ENCODE data around the gene RGS14.
"Not testable (repeated sequence)": the region's sequence is repeated elsewhere in the genome, so short reads cannot be mapped to it uniquely, and the experiment has no call there.

The RGS14 gene

DNA sequence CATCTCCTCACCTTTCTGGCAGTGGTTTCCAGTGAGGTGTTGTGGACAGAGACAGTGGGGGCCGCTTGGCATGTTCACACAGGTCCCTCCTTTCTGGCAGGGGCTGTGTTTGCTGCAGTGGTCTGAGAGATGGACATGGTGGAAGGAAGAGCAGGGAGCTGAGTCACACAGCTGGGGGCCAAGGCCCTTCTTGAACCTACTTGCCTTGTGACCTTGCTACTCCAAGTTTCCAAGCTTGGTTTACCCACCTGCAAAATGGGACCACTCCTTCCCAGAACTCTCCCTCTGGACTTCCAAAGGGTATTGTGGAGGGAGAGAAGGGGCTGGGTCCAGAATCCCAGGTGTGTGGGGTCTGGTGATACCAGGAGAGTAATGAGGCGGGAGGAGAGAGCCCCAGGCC, 47.6 kb downstream of the RGS14 start:
- DNase-seq = no peak

DNA sequence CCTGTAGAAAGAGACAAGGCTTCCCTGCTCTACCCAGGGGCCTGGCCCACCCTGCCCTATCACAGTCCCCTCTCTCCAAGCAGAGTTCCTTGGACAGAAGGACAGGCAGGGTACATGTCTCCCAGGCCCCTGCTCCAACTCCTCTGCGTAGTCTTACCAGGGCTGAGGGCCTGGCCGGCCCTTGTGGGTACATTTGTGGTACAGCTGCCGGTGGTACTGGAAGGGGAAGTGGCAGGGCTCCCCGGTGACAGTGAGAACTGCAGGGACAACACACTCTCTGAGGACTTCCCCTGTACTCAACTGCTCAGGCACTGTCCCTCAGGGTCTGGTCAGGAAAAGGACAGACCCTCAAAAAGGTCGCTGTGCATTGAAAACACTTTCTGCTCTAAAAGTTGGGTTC, 48.1 kb downstream of the RGS14 start:
- DNase-seq = peak; percentile 27

DNA sequence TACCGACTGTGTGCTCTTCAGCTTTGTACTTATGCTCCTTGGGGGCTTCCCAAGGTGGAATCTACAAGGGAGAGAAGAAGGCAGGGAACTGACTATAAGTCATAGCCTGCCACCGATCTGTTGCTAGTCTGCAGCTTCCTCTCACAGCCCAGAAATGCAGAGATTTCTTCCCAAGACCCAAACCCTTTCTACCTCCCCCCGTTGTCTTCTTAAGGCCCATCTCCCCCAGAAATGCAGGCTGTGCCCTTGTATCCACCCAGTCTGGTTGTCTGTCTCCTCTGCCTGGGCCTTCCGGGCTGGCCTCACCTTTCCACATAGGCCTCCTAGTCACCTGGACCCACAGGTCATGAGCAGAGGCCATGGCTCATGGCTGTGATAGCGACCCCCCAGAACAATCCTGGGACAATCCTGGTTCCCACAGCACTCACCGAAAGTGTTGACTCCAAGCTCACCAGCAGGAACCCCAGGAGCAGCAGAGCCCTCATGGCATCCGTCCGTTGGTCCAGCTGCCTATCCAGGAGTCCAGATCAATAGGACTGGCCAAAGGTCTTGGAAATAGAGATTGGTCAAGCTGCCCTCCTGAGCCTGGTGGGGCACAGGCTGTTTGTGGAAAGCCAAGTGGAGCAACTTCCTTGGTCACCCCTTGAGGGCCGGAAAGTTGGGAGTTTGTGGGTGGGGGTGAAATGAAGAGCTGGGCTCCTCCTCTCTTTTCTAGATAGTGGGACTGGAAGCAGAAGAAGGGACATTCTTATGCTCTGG, 51.5 kb downstream of the RGS14 start, which contains the start of gene F12:
Gene F12 (minus strand): TSS at position 522 of the 759 bp plus-strand sequence. CDS start 37 bp downstream, at position 485.
- no peak for DNase-seq

DNA sequence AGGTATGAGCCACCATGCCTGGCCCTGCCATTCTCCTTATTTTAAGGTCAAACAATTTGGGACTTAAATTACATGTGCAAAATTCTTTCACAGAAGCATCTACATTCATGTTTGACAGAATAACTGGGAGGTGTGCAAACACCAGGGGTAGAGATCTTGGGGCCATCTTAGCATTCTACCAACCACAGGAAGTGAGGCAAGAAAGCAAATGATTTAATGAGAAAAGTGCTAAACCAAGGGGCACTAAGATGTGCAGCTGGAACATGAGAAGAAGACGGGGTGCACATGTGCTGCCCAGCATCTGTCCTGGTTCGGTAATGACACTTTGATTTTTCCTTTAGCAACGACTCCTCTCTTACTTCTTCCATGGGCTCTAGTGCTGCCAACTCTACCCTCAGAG, 52.9 kb downstream of the RGS14 start:
- peak; percentile 33 for DNase-seq

DNA sequence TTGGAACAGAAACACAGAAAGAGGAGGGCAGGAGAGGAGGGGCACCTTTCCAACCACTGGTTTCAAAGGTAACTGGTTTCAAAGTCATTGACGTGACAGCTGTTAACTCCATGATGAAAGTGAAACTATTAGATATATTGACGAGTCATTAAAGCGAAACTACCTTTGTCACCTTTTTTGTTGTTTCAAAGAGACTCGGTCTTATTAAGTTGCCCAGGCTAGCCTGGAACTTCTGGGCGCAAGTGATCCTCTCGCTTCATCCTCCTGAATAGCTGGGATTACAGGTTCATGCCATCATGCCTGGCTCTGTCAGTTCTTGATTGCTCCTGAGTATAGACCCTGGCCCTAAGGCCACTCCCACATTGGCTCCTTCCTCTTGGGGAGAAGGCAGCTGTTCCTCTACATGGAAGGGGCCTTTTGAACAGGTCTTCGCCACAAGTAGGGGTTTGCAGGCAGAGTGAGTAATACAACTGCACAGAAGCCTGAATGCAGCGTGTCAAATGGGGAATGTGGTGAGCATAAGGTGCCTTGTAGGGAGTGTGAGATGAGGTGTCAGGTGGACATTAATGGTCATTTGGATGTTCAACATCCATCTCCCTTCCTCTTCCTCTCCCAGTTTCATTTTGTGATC, 55.0 kb downstream of the RGS14 start:
- DNase-seq = peak; percentile 78

DNA sequence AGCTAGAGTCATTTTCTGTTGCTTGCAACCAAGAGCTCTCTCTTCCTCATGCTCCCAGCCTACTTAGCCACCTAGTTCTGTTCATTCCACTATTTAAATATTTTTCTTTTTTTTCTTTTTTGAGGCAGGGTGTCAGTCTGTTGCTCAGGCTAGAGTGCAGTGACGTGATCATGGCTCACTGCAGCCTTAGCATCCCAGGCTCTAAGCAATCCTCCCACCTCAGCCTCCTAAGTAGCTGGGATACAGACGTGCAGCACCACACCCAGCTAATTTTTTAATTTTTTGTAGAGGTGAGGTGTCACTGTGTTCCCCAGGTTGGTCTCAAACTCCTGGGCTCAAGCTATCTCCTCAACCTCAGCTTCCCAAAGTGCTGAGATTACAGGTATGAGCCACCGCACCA, 56.8 kb downstream of the RGS14 start:
- no peak for DNase-seq

DNA sequence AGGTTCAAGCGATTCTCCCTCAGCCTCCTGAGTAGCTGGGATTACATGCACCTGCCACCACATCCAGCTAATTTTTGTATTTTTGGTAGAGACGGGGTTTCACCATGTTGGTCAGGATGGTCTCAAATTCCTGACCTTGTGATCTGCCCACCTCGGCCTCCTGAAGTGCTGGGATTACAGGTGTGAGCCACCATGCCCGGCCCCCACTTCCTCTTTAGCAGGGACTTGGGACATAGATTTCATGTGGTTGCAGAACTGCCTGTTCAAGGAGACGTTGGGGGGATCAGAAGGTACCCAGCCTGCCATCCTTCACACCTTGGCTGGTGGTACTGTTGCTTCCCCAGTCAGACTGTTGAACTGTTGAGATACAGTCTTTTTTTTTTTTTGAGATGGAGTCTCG, 59.4 kb downstream of the RGS14 start:
- DNase-seq = not testable (repeated sequence)

DNA sequence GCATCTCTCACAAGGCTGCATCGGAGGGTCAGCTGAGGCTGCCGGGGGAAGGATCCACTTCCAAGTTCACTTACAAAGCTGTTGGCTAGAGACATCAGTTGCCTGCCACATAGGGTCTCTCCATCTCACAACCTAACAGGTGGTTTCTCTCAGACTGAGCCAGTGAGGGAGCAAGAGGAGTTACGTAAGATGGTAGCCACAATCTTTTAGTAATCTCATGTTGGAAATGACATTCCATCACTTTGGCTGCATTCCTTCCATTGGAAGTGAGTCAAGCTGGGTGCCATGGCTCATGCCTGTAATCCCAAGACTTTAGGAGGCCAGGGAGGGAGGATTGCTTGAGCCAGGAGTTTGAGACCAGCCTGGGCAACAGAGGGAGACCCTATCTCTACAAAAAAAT, 61.3 kb downstream of the RGS14 start:
- DNase-seq = no peak

DNA sequence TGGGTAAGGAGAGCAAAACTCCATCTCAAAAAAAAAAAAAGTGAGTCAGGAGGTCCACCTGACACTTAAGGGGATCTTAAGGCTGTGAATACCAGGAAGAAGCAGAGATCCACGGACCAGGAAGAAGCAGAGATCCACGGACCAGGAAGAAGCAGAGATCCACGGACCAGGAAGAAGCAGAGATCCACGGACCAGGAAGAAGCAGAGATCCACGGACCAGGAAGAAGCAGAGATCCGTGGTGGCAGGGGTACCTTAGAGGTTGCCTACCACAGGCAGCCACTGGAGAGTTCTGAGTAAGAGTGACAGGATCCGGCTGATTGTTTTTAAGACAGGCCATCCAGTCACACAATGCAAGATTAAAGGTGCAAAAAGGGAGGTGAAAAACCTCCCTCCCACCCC, 62.7 kb downstream of the RGS14 start:
- DNase-seq = not testable (repeated sequence)

DNA sequence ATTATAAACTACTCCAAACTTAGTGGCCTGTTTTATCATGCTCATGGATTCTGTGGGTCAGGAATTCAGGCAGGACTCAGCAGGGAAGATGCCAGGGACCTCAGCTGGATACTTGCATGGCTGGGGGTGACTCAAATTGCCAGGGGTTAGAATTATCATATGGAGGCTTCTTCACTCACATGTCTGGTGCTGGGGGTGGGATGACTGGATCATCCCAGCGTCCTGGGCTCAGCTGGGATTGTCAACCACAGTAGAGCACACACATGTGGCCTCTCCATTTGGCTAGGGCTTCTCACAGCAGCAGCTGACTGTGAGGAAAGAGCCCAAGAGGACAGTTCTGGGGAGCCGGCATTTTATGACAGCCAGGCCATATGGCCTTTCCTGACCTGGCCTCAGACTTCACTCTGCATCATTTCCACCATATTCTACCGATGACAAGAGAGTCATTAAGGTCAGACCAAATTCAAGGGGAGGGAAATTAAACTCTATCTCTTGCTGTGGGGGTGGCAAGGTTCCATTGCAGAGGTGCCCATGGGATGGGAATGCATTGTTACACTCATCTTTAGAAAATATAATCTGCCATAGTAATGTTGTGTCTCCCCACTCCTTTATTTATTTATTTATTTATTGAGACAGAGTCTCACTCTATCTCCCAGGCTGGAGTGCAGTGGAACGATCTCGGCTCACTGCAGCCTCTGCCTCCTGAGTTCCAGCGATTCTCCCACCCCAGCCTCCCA, 63.5 kb downstream of the RGS14 start:
- DNase-seq = no peak
